ENCODE data around the gene TPMT.
"Not testable (repeated sequence)": the region's sequence is repeated elsewhere in the genome, so short reads cannot be mapped to it uniquely, and the experiment has no call there.

Gene TPMT

DNA sequence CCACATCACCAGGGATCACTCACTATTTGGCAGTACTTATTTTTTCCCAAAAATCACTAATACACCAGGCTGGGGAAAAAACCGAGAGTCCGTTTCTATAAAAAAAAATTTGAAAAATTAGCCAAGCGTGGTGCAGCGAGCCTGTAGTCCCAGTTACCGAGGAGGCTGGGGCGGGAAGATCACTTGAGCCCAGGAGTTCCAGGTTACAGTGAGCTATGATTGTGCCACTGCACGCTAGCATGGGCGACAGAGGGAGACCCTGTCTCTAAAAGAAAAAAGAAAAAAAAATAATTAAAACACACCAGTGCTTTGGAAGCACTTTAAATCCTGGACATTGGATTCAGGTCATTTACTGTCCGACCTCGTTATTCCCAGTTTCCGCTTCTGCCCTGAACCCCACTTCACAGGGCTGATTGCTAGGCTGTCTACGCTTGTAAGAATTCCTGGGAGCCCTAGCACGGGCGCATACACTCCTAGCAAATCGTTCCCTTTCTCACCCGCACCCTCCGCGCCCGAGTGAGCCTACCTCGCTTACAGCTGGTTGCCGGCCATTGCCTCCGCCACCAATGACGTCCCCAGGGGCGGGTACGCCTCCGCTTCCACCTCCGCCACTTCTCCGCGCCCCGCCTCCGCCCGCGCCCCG is at the start of gene TPMT:
TPMT (minus strand) TSS at position 571 of the 643 bp plus-strand sequence. CDS start 5,950 bp downstream, outside the sequence.
- DNase-seq, result no peak

- DNase-seq, result no peak
These were observed 48.9 kb upstream of the TPMT start for GRCh38 chr6:18203786-18204185.

GRCh38 chr6:18192026-18192425 is 37.1 kb upstream of the TPMT start:
- no peak for DNase-seq

DNA sequence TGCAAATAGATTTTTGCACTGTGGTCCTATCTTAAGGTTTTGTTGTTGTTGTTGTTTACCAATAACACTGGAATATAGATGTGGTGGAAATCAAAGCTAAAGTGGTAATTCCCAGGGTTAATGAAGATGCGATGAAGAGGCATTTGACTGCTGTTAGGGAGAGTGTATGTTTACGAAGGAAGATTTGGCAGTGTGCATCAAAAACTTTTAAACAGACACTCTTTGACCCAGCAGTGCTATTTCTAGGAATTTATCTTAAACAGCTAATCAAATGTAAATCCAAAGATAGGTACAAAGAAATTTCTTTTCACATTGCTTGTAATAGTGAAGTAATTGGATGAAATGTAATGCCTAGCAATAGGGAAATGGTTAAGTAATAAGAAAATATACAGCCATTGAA is 34.3 kb upstream of the TPMT start:
- DNase-seq, result no peak

DNA sequence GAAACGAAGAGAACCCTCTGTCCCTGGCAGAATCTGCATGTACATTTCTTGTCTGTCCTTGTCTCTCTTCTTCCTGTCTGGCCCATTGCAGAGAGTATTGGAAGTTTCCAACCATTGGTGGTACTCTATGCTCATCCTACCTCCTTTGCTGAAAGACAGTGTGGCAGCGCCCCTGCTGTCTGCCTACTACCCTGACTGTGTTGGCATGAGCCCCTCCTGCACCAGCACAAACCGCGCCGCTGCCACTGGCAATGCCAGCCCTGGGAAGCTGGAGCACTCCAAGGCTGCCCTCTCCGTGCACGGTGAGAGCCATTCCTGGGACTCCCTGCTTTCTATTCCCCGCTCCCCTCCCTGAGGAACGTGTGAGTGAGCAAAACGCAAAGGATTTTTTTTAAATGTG is 32.8 kb upstream of the TPMT start:
- no peak for DNase-seq

- no peak for DNase-seq
These were observed 31.8 kb upstream of the TPMT start for GRCh38 chr6:18186540-18187250.

DNA sequence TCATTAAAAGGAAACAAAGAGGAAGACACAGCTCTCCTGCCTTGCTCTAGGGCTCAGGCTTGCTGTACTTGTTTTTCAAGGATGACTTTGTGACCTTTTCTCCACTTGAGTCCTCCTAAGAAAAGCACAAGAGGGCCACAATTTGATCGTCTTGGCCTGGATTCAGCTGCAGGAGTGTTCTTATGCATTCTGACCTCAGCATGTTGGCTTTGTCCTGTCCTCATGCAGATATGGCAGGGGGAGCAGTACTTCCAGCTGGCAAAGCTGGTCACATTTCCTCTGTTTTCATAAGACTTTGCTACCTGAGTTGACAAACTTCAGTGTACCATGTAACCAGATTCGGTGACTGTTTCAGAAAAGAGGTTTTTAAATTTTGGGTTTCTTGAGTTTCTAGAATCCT is 31.2 kb upstream of the TPMT start:
- no peak for DNase-seq

DNA sequence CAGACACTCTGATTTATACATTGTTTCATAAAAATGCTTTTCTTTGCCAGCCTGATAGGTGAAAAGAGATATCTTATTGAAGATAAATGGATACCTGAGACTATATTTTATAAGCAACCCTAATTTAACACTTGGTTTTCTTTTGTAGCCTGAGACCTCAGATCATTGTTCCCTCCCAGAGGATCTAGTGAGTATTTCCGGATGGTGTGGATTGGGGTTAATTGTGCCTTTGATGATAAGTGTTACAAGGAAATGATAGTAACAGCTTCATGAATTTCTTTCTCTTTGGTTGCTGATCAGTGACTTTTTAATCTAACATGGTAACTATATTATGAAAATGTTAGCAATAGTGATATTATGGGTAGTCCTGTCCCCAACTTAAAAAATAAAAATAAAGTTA is 30.7 kb upstream of the TPMT start:
- no peak for DNase-seq

GRCh38 chr6:18183766-18184165 is 28.9 kb upstream of the TPMT start:
- no peak for DNase-seq

GRCh38 chr6:18182568-18182967 is 27.7 kb upstream of the TPMT start:
- no peak for DNase-seq

- DNase-seq, result no peak
These were observed 25.0 kb upstream of the TPMT start for GRCh38 chr6:18179770-18180356.

DNA sequence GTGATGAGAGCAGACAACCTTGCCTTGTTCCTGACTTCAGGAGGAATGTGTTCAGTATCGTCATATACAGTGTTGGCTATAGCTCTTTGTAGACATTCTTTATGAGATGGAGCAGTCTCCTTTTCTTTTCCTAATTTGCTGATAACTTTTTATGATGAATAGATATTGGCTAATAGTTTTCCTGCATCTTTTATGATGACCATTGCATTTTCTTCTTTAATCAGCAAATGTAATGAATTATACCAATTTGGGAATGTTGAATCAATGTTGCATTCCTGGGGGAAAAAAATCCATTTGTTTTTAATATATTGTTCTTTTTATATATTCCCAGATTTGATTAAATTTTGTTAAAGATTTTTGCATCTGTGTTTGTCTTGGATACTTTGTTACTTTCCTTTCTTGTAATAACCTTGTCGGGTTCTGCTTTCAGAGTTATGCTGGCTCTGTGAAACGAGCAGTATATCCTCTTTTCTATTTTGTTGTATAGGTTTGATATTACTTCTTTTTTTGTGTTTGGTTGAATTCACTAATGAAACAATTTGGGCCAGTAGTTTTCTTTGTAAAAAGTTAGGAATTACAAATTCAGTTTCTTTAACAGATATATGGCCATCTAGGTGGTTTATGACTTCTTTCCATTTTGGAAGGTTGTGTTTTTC is 24.2 kb upstream of the TPMT start:
- no peak for DNase-seq

DNA sequence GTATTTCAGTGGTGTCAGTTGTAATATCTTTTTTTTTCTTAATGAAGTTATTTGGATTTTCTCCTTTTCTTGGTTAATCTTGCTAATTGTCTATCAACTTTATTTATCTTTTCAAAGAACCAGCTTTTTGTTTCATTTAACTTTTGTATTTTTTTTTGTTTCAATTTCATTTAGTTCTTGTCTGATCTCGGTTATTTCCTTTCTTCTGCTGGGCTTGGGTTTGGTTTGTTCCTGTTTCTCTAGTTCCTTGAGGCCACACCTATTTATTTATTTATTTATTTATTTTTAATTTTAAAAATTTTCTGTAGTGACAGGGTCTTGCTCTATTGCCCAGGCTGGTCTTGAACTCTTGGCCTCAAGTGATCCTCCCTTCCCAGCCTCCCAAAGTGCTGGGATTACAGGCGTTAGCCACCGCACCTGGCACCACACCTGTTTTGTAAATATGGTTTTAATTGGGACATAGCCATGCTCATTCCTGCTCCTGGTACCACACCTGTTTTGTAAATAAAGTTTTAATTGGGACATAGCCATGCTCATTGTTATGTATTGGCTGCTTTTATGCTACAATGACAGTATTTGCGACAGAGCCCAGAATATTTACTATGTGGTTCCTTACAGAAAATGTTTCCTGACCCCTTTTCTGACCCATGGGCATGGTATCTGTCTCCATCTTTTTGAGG is 22.5 kb upstream of the TPMT start:
- DNase-seq, result no peak

DNA sequence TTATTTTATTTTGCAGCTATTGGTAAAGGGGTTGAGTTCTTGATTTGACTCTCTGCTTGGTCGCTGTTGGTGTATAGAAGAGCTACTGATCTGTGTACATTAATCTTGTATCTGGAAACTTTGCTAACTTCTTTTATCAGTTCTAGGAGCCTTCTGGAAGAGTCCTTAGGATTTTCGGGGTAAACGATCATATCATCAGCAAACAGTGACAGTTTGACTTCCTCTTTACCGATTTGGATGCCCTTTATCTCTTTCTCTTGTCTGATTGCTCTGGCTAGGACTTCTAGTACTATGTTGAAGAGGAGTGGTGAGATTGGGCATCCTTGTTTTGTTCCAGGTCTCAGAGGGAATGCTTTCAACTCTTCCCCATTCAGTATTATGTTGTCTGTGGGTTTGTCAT is 21.3 kb upstream of the TPMT start:
- DNase-seq, result not testable (repeated sequence)

DNA sequence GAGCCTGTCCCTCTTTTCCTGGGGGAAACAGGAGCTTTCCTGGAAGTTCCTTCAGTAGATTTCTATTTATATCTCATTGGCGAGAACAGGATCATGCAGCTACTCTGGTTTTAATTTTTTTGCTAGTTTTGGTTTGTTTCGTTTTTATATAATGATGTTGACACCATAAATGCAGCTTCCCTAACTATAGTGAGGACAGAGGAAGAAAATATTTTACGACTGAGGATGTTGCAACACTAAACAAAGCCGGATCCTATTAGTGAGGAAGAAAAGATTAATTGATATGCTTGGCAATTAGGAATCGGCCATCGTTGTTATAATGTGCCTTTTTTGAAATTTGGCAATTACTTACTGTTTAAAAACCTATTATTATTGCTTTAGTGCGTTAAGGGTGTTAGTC is 17.0 kb upstream of the TPMT start:
- no peak for DNase-seq

- DNase-seq, result no peak
These were observed 13.4 kb upstream of the TPMT start for GRCh38 chr6:18168264-18168663.

DNA sequence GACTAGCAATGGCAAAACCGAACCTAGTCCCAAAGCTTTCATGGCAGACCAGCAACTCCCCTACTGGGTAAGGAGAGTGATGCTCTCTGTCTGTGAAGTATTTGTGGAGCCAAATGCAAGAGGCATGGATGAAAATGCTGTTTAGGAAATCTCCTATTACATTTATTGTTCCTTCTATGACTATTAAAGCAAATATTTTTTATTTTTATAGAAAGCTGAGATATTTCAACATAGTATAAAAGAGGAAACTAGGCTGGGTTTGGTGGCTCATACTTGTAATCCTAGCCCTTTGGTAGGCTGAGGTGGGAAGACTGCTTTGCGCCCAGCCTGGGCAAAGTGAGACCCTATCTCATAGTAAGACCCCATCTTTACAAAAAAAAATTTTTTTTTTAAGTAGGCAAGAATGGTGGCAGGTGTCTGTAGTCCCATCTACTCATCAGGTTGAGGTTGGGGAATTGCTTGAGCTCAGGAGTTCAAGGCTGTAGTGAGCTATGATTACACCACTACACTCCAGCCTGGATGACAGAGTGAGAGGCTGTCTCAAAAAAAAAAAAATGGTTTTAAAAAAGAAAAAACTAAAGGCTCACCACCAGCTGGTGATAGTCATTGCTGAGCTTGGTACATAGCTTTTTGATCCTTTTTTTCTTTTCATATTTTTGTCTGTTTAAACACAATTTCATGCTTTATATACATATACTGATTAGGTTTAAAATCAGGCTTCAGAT is 11.6 kb upstream of the TPMT start:
- no peak for DNase-seq

DNA sequence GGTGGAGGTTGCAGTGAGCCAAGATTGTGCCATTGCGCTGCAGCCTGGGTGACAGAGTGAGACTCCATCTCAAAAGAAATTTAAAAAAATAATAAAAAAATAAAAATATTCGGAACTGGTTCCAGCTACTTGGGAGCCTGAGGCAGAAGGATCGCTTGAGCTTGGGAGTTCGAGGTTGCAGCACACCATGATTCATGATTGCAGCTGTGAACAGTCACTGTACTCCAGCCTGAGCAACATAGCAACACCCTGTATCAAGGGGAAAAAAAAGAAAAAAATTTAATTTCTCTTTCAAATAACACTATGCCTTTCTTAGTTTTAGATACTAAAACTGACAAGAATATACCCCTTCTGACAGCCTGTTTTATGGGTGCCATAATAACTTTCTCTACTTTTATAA is 10.9 kb upstream of the TPMT start:
- no peak for DNase-seq

GRCh38 chr6:18162401-18162800 is 7.5 kb upstream of the TPMT start:
- DNase-seq, result no peak

- DNase-seq, result no peak
These were observed 6.6 kb upstream of the TPMT start for GRCh38 chr6:18161431-18161830.

DNA sequence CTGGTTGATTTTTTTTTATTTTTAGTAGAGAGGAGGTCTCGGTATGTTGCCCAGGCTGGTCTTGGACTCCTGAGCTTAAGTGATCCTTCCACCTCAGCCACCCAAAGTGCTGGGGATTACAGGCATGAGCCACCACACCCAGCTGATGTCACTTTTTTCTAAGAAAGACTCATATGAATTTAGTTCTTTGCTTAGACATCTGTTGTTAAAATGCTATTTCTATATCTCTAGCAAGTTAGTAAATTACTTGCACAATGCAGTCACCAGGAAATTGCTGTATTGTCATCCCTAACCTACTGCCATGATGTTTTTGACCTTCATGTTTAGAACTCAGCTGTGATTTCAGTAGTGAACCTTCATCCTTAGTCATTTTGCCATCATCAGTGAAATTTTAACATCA is 6.0 kb upstream of the TPMT start:
- DNase-seq, result no peak

- peak; percentile 29 for DNase-seq
These were observed 1.1 kb upstream of the TPMT start for GRCh38 chr6:18155864-18156421.
